GM21367 (cell line): ENCODE measurements around the gene MAML2.

Source experiments
- ATAC-seq: cut with Tn5 transposase; IDR thresholded peaks from one replicate; pipeline ENCODE4 v1.9.1; 2021; ENCODE audit not compliant: unreplicated experiment

Gene MAML2

DNA sequence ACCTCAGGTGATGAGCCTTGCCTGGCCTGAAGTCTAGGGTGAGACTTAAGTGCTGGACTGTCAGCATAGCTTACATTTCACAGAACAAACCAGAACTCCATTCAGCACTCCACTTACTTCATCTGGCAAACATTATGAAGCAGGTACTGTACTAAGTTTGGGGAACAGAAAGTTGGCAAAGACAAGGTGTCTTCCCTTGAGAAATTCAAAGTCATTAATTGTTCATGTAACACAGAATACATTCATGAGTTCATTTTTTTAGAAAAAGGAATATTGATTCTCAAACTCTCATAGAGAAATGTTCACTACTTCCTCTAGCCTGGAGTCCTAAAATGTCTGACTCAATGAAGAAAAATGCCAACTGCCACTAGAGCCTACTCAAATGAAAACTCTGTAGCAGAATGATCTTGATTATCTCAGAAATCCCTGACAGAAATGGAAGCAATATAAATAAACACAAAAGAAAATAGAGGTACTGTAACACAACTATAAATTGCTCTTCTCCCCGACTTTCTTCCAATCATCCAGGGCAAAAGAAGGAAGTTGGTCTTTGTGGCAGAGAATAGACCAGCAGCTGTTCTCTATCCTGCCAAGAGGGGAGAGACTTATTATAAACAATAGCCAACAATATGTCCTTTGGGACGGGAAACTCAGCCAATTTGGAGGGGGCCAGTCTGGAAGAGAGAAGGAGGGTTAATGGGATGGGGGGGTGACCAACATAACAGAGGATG, 289.9 kb downstream of the MAML2 start:
- no peak for ATAC-seq

DNA sequence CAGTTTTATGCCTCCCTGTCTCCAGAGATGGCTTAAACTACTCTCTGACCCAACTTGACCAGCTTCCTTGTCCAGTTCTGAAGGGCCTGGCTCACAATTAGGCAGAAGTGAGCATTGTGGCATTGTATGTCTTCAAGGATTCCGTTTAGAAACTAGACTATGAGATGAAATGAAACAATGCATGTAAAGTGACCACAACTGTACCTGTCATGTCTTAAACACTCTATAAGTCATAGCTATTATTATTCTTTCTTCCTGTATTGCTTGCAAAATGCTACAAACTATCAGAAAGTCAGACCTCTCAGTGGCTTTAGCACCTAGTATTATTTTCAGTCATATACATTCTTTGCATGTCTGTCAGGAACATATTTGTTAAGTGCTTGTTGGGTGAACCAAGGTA, 291.2 kb downstream of the MAML2 start:
- peak; percentile 91 for ATAC-seq

DNA sequence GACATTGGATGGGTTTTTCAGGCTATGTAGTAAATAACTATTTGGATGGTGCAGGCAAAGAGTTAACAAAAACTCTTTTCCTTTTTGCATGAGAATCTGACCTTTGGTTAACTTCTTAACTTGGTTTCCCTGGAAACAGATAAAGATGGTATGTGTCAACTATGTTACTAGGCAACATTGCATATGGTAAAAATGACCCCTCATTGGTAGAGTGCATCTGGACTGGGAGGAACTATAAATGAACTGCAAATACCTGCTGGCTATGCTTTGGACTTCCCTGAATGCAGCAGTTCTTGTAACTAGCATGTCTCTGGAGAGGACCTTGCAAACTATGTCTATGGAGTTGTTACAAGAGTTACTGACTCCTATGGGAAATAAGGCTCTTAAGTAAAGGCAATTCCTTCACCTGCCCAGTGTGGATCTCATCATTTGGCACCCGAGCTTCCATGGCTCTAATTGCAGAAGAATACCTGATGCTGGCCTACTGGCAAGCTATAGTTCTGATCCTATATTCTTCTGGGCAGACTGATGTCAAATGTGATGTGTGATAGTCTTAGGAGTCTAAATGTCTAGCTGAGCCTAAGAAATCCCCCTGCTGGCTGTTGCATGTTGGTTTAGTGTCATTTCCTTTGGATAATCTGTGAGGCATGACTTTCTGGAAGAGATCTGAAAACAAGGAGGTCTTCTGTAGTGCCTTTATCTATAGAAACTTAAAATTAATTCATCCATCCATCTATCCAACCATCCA, 292.4 kb downstream of the MAML2 start:
- ATAC-seq = no peak

DNA sequence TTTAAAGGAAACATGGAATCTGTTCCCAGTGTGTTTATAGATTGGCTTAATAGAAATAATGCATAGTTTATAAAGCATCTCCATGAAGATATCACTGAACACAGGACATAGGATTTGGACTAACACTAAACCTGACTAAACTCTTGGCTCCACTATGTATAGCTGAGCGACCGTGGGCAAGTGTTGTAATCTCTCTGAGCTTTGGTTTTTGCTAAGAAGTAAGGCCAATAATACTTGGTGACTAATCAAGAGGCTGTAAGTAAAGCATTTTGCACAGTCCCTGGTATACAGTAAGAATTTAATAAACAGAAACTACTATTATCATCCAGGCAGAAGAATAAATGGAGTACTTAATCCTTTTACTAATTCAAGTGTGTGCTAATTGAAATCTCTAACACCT, 293.6 kb downstream of the MAML2 start:
- no peak for ATAC-seq

DNA sequence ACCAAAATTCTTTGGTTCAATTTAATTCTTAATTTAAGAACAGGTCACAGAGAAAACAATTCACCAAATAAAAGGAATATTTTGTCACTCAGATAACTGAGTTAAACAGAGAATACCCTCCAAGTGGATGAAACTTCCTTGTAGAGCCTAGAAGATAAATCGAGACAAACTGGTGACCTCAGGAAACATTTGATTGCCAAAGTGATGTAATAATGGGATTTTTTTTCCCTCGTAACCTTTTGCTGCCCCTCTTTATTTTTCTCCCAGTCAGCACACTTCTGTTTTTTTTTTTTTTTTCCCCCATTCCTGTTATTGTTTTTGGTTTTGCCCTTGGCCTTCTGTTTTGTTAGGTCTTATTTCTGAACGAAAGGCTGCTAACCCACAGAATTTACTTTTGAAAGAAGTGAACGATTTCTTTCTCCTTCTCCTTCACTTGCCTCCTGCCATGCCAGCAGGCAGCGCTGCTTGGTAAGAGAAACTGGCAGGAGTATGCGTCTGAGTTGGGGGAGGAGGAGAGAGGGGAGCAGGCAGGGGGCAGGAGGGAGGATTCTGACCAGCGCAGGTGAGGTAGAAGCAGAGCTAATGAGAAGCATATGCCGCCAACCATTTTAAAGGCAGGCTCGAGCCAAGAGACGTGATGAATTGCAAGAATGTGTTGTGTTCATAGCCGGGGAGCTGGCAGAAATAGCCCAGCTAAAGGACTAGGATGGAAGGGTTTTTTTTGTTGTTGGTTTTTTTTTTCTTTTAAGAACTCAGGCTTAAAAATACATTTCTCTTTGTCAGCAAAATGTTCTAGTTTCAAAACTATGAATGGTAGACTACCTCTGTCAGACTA, 297.2 kb downstream of the MAML2 start:
- ATAC-seq = no peak

DNA sequence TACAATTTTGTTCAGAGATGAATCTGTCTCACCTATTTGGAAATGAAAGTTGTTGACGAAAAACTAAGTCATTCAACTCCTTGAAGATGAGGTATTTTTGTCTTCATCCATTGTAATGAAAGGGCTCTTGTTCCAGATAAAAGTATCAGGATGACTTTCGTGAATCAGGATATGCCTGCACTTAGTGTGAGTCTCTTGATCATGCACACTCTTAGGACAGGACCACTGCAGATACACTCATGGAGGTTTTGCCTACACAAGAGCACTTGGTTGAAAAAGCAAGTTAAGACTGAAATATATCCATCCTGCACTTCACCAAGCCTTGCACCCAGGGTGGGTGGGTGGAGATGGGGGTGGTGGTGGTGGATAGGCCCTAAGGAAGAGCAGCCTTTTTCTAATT, 298.2 kb downstream of the MAML2 start:
- no peak for ATAC-seq

DNA sequence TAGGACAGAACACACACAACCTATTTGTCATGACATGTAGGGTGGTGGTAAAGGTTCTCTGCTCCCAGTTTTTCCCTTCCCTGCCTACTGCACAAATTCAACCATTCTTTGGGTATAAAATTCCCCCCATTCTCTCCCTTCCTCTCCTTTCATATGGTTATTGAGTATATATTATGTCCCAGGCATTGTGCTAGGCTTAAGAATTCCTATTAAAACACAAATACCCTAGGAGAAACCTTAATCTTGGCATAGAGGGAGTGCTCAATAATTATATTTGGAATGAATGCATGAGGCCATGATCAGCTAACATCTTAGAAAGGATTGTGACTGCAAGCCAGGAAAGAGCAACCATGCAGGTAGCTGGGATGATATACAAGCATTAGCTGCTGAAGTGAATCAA, 298.7 kb downstream of the MAML2 start:
- ATAC-seq = no peak

DNA sequence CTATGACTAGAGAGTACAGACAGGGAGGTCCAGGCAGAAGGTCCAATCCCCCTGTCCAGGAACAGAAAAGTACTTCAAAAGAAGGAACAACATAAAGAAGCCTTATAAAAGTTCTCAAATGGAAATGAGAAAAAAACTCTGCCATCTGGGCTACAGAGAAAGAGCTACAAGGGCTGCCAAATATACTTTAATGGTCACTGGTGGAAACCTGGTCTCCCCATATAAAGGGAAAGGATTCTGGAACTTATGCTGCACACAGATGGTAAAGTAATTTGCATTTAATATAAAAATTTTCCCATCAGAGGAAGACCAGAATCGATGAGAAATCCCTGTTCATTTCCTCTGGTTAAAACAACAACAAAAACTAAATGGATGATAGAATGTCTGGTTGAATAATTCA, 299.7 kb downstream of the MAML2 start:
- no peak for ATAC-seq

DNA sequence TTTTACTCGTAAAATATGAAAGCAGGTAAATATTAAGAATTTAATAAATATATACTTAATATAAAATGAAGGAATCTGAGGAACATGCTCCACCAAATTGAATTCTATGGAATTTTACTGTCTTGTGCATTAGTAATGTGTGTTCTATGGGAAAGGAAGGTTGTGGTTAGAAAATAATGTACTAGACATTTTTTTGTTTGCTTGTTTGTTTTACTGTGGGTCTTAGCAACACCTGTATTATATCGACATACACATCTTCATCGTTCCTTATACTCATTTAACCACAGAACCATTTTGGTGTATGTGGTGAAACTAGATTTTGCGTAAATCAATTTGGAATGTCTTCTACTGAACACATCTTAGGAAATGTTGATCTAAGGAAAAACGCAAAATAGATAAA, 304.9 kb downstream of the MAML2 start:
- no peak for ATAC-seq

DNA sequence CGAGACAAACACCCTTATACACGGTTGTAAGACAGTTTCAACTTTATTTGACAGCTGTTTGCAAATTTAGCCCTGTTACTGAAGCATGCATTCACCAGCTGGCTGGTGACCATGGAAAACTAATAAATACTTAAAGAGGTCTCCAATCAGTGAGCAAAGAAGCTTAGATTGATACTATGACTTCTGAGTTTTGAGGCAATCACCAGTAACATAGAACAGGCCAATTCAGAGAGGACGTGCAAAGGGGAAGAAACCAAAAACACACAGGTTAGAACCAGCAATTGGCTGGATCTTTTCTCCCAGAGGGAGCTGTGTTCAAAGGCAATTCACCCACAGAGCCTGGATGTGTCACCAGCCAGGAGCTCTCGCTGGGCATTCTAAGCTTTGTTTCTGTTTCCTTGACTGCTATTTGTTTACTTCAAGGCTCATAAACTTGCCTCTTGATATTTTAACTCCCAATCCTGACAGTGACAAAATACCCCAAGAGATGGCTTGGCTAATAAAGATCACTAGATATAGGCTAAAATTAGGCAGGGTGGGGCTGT, 305.5 kb downstream of the MAML2 start:
- no peak for ATAC-seq

DNA sequence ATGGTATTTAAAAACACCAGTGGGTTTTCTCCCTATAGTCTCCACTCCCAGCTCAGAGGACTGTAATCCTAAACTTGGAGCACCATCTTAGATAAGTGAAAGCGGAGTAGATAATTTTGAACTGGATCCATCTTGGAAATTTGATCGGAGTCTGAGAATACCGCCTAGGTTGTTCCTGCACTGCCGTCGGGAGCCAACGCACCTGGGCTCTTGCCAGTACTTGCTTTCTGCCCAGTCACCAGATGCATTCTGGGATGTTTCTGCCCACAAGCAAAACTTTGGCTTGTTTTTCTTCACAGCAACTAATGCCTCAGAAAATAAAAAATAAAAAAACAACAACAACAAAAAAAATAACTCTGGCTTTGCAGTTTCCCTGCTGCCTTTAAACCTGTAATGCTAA, 306.1 kb downstream of the MAML2 start:
- ATAC-seq = no peak

DNA sequence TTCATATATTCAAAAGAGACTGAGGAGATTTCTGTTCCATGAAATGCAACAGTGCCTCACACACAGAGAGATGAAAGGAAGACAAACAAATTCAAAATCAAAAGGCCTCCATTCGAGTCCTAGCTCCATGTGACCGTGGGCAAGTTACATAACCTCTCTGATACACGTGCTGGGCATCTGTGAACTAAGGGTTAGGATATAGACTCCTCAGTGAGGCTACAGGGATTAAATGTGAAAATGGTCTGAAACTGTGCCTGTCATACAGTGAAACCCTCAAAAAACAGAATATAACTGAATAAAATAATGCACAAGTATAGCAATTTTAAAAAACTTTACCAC, 307.3 kb downstream of the MAML2 start:
- no peak for ATAC-seq

DNA sequence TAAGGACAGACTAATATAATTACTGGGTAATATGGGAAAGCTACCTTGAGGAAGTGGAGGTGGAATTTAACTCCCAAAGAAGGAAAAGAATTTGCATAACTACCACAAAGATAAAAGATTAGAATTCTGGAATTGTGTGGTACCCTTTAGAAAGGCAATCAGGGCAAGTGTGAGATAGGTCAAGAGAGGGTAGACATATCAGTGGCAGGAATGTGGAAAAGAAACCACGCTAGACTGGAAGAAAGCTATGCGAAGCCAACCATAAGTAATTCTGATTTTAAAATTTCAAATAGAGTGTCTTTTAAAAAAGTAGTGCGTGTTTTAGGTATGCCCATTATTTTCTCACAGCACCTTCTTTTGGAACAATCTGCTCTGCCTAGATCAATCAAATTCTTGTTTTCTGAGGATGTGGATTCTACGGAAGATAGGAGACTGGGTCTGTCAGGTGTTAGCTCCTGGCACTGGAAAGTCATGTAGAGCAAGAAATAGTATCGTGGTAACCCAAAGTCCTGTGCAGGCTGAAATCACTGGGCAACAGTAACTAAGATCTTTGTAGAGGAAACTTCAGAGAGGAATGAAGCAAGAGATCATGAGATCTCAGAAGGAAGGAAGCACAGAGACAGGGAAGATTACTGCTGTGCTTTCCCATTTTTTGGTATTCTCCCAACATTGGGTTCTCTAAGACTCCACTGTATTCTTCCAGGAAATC, 307.8 kb downstream of the MAML2 start:
- no peak for ATAC-seq

DNA sequence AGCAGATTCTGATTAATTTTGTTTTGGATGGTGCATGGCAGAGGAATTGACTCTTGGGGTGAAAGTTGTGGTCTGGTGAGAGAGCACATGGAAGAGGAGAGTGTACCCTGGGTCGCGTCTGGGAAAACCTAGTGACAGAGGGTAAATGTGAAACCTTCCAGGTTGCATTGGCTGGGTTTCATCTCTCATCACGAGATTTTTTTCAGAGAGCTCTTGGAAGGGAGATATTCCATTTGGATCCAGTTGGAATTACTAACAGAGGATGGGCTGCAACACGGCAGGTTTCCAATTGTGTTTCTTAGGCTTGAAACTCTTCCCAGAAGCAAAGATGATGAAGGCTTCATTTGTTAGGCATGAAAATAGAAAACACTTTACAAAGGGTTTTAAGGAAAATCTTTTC, 309.4 kb downstream of the MAML2 start:
- ATAC-seq = no peak

DNA sequence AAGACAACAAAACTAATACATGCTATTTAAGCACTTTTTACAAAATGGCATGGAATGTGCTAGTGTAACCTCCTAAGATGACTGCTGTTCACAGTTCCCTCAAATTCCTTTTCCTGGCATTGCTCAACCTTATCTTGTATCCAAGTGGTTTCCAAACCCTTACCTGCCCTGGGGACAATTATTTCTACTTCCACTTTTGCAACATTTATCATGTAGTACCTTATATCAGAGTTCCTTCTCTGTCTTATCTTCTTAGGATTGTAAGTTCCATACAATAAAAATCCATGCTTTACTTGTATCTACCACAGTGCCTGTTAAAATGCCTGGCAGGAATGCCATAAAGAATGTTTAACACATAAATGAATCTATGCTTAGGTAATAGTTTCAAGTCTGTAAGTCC, 309.9 kb downstream of the MAML2 start:
- no peak for ATAC-seq

DNA sequence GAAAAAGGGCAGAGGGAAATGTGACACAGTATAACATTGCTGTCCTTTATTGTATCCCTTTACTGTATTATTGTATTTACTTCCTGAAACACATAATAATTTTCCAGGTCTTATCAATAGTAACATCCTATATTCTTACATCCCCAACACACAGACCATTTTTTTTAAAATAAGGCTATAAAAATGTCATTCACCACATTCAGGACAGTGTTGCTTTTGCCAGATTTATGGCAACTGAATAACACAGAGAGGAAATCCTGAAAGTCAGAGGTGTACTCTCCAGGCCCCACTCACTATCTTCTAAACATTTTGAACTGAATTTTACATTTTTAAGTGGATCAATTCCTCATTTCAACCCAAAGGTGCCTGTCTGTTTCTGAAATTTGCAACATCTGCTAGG, 314.2 kb downstream of the MAML2 start:
- no peak for ATAC-seq

DNA sequence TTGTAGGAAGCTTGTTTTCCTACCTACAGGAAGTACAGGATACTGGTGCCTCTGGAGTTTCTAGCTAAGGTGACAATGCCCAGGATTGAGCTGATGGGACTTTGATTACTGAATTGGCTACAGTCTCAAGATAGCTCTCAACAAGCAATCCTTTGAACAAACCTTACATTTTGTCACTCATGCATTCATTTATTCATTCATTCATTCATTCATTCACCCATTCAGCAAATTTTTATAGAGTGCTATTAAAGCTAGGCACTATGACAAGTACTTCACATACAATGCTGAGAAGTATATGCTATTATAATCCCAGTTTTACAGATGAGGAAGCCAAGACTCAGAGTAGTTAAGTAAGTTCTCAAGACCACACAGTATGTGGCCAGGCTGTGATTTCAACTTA, 316.0 kb downstream of the MAML2 start:
- ATAC-seq = no peak

DNA sequence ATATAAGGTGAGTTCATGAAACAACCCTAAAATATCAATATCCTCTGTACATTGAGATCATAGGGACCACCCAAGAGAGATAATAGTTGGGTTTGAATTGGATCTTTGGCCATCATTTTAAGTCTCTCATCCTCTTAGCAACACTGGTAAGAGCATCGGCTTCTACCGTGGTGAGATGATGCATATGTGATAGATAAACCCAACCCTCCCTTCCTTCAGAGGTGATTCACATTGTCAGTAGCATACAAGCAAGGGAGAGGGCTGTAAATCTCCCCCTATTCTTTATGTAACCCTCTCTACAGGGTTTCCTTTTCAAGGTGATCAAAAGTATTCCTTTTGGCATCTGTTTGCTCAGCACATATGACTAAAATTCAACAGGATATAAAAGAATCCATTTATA, 316.7 kb downstream of the MAML2 start:
- no peak for ATAC-seq

DNA sequence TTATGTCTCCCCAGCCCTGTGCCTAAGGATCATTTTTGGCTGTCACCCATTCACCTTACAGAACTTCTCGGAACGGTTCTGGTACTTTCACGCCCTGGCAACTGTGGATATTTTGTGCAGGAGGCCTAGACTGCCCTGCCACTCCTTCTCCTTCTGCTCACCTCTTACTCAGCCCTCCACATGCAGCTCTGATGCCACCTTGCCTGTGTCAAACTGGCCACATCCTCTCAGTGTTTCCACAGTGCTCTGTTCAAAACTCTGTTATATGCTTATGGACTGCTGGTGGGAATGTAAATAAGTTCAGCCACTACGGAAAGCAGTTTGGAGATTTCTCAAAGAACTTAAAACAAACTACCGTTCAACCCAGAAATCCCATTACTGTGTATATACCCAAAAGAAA, 318.3 kb downstream of the MAML2 start:
- ATAC-seq = no peak

DNA sequence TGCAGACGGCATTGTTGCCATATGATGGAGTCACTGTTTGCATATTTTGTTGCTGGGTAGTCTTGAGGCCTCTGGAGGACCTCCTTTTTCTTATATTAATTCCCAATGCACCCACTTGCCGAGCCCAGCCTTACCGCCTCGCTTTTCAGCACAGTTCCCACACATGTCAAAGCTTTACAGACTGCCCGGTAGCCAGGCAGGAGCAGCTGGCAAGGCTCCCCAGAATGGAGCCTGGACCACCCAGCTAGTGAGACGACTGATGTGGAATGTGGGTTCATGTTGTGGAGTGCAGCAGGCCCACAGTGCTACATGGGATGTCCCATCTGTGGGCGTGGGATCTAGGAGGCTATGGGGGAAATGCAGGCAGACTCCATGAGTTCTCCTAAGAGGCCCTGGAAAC, 319.7 kb downstream of the MAML2 start:
- ATAC-seq = no peak
